HG03457 (cell line): ENCODE measurements around the gene SLC43A1.

Experiments used
- ATAC-seq: cut with Tn5 transposase; IDR thresholded peaks from one replicate; pipeline ENCODE4 v1.9.1; 2021; ENCODE audit warnings: moderate number of reproducible peaks; ENCODE audit not compliant: unreplicated experiment

SLC43A1 gene

GRCh38 chr11:57529012-57529411 is 13.5 kb upstream of the SLC43A1 start:
- ATAC-seq: no peak

GRCh38 chr11:57527056-57527631 is 11.6 kb upstream of the SLC43A1 start:
- no peak for ATAC-seq

- ATAC-seq: no peak
These were observed 7.9 kb upstream of the SLC43A1 start for GRCh38 chr11:57523419-57523818.

- no peak for ATAC-seq
These were observed 5.6 kb upstream of the SLC43A1 start for GRCh38 chr11:57521116-57521515.

GRCh38 chr11:57516061-57516443 is 550 bp upstream of the SLC43A1 start:
- no peak for ATAC-seq

GRCh38 chr11:57514538-57515331 is 767 bp downstream of the SLC43A1 start:
- ATAC-seq: peak; percentile 40

- peak; percentile 34 for ATAC-seq
These were observed 1.5 kb downstream of the SLC43A1 start for GRCh38 chr11:57513911-57514537.

- ATAC-seq: no peak
These were observed 2.1 kb downstream of the SLC43A1 start for GRCh38 chr11:57513452-57513795.

- no peak for ATAC-seq
These were observed 2.7 kb downstream of the SLC43A1 start for GRCh38 chr11:57512646-57513451.

GRCh38 chr11:57511741-57512430 is 3.6 kb downstream of the SLC43A1 start:
- no peak for ATAC-seq

GRCh38 chr11:57508341-57509170 is 6.9 kb downstream of the SLC43A1 start:
- ATAC-seq: no peak

- no peak for ATAC-seq
These were observed 9.0 kb downstream of the SLC43A1 start for GRCh38 chr11:57506522-57506921.

GRCh38 chr11:57504511-57504910 is 11.0 kb downstream of the SLC43A1 start:
- ATAC-seq: no peak

- ATAC-seq: no peak
These were observed 12.6 kb downstream of the SLC43A1 start for GRCh38 chr11:57502870-57503269.

GRCh38 chr11:57502376-57502775 is 13.1 kb downstream of the SLC43A1 start:
- no peak for ATAC-seq

GRCh38 chr11:57501953-57502352 is 13.5 kb downstream of the SLC43A1 start:
- no peak for ATAC-seq

GRCh38 chr11:57500926-57501325 is 14.6 kb downstream of the SLC43A1 start:
- ATAC-seq: no peak

- ATAC-seq: no peak
These were observed 15.0 kb downstream of the SLC43A1 start for GRCh38 chr11:57500515-57500914.

GRCh38 chr11:57499983-57500461 is 15.5 kb downstream of the SLC43A1 start:
- no peak for ATAC-seq
